Adrenal gland (tissue), 12 donors: Measurements from ENCODE around the gene KEL. TPM values are rescaled to one million over a fixed set of nuclear protein-coding genes. Genes with fewer than 3 reads are reported as not detected.

Experiments
- DNase-seq, 7 donors: peaks; one replicate each; pipeline ENCODE4 v3.0.0-alpha.2; 2019 to 2020
- H3K27ac ChIP-seq, 5 donors: fragments of 200-600 bp; sonication (generic) in 4 of 5; 1 replicate in 3 of 5; 2 replicates in 2 of 5; pipeline versions ENCODE4 v1.5.1 to v1.8.0; 2016 to 2020; ENCODE audit warnings: mild to moderate bottlenecking in 1 of 5
- H3K27me3 ChIP-seq: fragments of 200-600 bp; 2 replicates; pipeline ENCODE4 v1.8.0; 2021
- H3K36me3 ChIP-seq, 2 donors: fragments of 200-600 bp; replicated peaks in 1 of 2; 1 replicate in 1 of 2; 2 replicates in 1 of 2; pipeline versions ENCODE4 v1.5.1 to v1.8.0; 2018 to 2022
- H3K4me1 ChIP-seq, 2 donors: fragments of 200-600 bp; replicated peaks in 1 of 2; 1 replicate in 1 of 2; 2 replicates in 1 of 2; pipeline versions ENCODE4 v1.5.1 to v1.8.0; 2018 to 2021
- H3K4me3 ChIP-seq, 4 donors: fragments of 200-600 bp; sonication (generic) in 3 of 4; one replicate each; pipeline ENCODE4 v1.5.1; 2016 to 2018
- H3K9me3 ChIP-seq, 3 donors: fragments of 200-600 bp; sonication (generic) in 1 of 3; replicated peaks in 1 of 3; 1 replicate in 2 of 3; 2 replicates in 1 of 3; pipeline versions ENCODE4 v1.5.1 to v1.8.0; 2016 to 2021
- POLR2A ChIP-seq, 2 donors: fragments of 450-650 bp; IDR thresholded peaks; one replicate each; pipeline ENCODE4 v1.6.1; 2017; ENCODE audit warnings: antibody characterized with exemption in 2 of 2, mild to moderate bottlenecking in 2 of 2, moderate library complexity in 1 of 2
- whole genome bisulfite sequencing, 4 donors: extraction: QIAGEN DNeasy Blood & Tissue Kit in 2 of 4; methylation state at CpG; one replicate each; pipeline versions ENCODE4 v1.1.5 to v1.1.7; 2013 to 2017; 5-methylcytosine and 5-hydroxymethylcytosine counted together
- intact Hi-C, 2 donors: fragments of 100-400 bp; cut with DNase I; formaldehyde crosslinking; loops; one replicate each; pipeline versions ENCODE4 v1.14.1 to v1.15.0; 2022 to 2023
- polyA plus RNA-seq, 3 donors: library from polyadenylated mRNA; stranded (reverse); fragments of 200-250 nt in 2 of 3; fragments of 350-450 nt in 1 of 3; fragmentation: Illumina TruSeq in 1 of 3; extraction: RNeasy Lipid Tissue Mini Kit (QIAGEN cat#74804) in 1 of 3; gene quantifications; one replicate each; pipeline ENCODE4 v1.2.3, GENCODE V29; 2013 to 2014
- total RNA-seq, 9 donors: library from RNA; depleted of rRNA in 4 of 9; stranded (reverse); fragments of >200 nt in 4 of 9; fragments of 120-200 nt in 1 of 9; fragmentation: NEBNext Ultra II Directional in 1 of 9; extraction: Animal tissue kit (Norgen Biotek cat#: 25700) in 1 of 9; gene quantifications; one replicate each; pipeline versions ENCODE4 v1.1.0 to v1.2.4, GENCODE V29; 2013 to 2023
- TF ChIP-seq, protein P1 (sequence below), 6 experiments: fragments of 450-650 bp in 4 of 6; fragments of 200-600 bp in 2 of 6; sonication (generic) in 1 of 6; IDR thresholded peaks; 1 replicate in 5 of 6; 2 replicates in 1 of 6; pipeline versions ENCODE4 v1.5.1 to v1.8.0; 2016 to 2021; ENCODE audit warnings: antibody characterized with exemption in 6 of 6, mild to moderate bottlenecking in 2 of 6, moderate library complexity in 1 of 6
- donor health status: healthy with polysubstance abuse.
- donor health status: Bipolar disorder and iron deficiency.
- donor health status: DM: yes; HTN: yes; CAD: no.
- donor health status: DM: no; HTN: no; CAD: no.
- donor health status: DM: no; HTN: no; CAD: no.
- donor health status: DM: yes; HTN: yes; CAD: no.

The KEL gene
- total and polyA plus RNA-seq, 12 donors, result 0.15 to 1.2 (median 0.55) TPM; not detected in 5

DNA sequence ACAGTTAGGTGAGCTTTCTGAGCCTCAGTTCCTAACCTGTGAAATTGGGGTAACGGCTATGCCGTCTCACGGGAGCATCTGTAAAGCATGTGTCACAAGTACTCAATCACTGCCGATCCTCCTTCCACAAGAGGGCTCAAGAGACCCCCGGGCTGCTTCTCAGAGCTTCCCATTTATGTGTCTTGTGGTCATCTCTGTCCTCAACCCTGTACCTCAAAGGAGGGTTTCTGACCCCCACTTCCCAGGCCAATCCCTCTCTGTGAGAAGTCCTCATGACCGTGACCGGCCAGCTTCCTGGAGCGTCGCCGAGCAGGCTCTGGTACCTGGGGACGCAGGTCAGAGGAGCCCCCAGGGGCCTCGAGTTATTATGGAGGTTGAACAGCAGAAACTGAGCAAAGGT, 28.1 kb downstream of the KEL start:
- H3K27ac ChIP-seq, result no peak overlapping the region
- H3K9me3 ChIP-seq, result no peaks in the 10 kb centered on the region
- H3K27me3 ChIP-seq, result no peaks in the 10 kb centered on the region
- H3K4me1 ChIP-seq, result no peaks in the 10 kb centered on the region
- no peak for DNase-seq
- TF ChIP-seq, protein P1, sequence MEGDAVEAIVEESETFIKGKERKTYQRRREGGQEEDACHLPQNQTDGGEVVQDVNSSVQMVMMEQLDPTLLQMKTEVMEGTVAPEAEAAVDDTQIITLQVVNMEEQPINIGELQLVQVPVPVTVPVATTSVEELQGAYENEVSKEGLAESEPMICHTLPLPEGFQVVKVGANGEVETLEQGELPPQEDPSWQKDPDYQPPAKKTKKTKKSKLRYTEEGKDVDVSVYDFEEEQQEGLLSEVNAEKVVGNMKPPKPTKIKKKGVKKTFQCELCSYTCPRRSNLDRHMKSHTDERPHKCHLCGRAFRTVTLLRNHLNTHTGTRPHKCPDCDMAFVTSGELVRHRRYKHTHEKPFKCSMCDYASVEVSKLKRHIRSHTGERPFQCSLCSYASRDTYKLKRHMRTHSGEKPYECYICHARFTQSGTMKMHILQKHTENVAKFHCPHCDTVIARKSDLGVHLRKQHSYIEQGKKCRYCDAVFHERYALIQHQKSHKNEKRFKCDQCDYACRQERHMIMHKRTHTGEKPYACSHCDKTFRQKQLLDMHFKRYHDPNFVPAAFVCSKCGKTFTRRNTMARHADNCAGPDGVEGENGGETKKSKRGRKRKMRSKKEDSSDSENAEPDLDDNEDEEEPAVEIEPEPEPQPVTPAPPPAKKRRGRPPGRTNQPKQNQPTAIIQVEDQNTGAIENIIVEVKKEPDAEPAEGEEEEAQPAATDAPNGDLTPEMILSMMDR (IDR thresholded peaks at IDR 0.05), result no peak
- TF ChIP-seq POLR2A (IDR thresholded peaks at IDR 0.05), result no peak
- H3K4me3 ChIP-seq, result no peak overlapping the region
- WGBS, 4 donors, result 64 to 75% (median 70%) methylated on average over 12 of the region's 12 CpGs
- H3K36me3 ChIP-seq, result no peaks in the 10 kb centered on the region
- intact Hi-C loops, result no loop called here

- intact Hi-C loops, result no loop called here
- Histone ChIP-seq H3K36me3 (no peaks in the 10 kb centered on the region), H3K27ac (no peak within 1 kb of the TSS), H3K4me3 (no peak within 1 kb of the TSS), H3K27me3 (no peaks in the 10 kb centered on the region), H3K4me1 (no peaks in the 10 kb centered on the region), H3K9me3 (no peaks in the 10 kb centered on the region)
- WGBS, 4 donors, result 67 to 84% (median 72%) methylated on average over 4 of the region's 4 CpGs
- DNase-seq, result no peak
- no peak for TF ChIP-seq POLR2A (IDR thresholded peaks at IDR 0.05)
- TF ChIP-seq, protein P1 (IDR thresholded peaks at IDR 0.05), result no peak
These were observed 28.5 kb downstream of the KEL start, which contains the start of gene TRPV5 for GRCh38 chr7:142933624-142934023. Gene TRPV5 (minus strand): TSS chr7:142933746. CDS start chr7:142933459, 287 bp downstream.

DNA sequence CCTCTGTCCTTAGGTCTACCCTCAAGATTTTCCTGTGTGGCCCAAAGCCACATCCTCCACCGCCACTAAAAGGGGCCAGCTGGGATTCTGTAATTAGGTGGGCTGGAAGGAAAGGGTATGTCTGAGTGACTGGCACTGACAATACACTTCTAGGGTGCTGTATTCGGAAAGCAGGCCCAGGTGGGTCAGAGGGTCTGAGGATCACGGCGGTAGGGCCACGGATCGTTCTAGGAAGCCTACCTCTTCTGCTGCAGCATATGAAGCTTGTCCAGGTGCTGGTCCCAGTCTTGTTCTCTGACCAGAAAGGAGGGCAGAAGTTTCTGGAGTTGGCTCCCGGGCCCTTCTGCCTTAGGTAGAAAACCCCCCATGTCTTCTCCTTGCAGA, 29.1 kb downstream of the KEL start:
- 80 to 88% (median 84%) methylated on average over 7 of the region's 7 CpGs for WGBS, 4 donors
- Histone ChIP-seq H3K4me1 (no peaks in the 10 kb centered on the region), H3K36me3 (no peaks in the 10 kb centered on the region), H3K4me3 (no peak overlapping the region), H3K27me3 (no peaks in the 10 kb centered on the region), H3K27ac (no peak overlapping the region), H3K9me3 (no peaks in the 10 kb centered on the region)
- TF ChIP-seq, protein P1 (IDR thresholded peaks at IDR 0.05), result no peak
- TF ChIP-seq POLR2A (IDR thresholded peaks at IDR 0.05), result no peak
- DNase-seq, result no peak
- intact Hi-C loops, result no loop called here

DNA sequence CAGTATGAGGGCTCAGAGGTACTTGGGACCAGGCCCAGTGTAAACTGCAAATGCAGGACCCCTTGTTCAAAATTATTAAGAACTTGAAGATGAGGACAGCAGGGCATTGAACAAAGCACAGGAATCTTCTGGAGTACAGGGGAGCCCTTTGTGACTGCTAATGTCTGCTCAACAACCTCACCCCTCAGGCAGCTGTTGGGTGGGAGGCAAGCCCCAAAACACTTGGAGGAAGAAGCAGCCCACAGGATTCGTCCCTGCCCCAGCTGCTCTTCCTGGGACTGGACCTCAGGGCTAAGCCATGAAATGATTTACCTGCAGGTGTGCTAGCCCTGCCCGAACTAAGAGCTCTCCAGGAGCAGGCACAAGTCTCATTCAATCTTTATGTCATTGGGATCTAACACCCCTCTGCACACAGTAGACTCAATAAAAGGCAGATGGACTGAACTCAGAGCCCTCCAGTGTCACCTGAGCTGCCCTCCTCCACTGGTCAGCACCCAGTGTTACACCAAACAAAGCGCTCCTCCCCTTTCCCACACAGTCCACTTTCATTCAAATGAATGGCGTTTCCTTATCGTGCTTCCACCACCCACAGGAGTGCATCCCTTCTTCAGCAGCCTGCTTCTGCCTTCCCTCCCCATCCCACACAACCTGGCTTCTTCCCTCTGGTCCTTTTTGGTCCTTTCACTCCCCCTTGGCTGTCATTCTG, 29.6 kb downstream of the KEL start:
- no peak overlapping the region for H3K27ac ChIP-seq
- H3K36me3 ChIP-seq, result no peaks in the 10 kb centered on the region
- H3K9me3 ChIP-seq, result no peaks in the 10 kb centered on the region
- H3K4me3 ChIP-seq, result no peak overlapping the region
- WGBS, 4 donors, result 49 to 57% (median 53%) methylated on average over 3 to 5 of the region's 5 CpGs
- H3K27me3 ChIP-seq, result no peaks in the 10 kb centered on the region
- intact Hi-C loops, result no loop called here
- no peaks in the 10 kb centered on the region for H3K4me1 ChIP-seq
- DNase-seq, result no peak
- TF ChIP-seq, protein P1 (IDR thresholded peaks at IDR 0.05), result no peak
- TF ChIP-seq POLR2A (IDR thresholded peaks at IDR 0.05), result no peak
